Measurements from ENCODE around the gene NEK7.

DNA sequence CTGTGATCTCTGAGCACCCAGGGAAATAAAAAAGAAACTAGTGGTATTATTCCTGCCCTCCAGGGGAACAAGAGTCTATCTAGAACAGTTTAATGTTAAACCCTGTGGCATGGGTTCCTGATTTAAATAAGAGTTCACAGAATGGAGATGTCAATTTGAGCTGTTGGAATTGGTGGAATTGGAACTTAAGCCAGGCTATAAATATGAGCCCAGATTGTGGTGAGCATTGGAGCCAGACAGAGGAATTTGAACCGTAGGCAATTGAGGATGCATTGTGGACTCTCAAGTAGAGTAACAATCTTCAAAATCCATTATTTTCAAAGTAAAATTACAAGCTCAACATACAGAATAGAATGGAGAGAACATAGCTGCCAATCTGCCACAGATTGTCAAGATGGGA lies 98.2 kb downstream of the NEK7 start:
- TF ChIP-seq TAF1 (IDR thresholded peaks at IDR 0.05; ENCODE audit: low read depth) (no peak), EZH2 (IDR thresholded peaks at IDR 0.05; ENCODE audit: borderline replicate concordance, insufficient read depth, low read length, poor library complexity, severe bottlenecking) (no peak)
- TF ChIP-seq, protein P1, sequence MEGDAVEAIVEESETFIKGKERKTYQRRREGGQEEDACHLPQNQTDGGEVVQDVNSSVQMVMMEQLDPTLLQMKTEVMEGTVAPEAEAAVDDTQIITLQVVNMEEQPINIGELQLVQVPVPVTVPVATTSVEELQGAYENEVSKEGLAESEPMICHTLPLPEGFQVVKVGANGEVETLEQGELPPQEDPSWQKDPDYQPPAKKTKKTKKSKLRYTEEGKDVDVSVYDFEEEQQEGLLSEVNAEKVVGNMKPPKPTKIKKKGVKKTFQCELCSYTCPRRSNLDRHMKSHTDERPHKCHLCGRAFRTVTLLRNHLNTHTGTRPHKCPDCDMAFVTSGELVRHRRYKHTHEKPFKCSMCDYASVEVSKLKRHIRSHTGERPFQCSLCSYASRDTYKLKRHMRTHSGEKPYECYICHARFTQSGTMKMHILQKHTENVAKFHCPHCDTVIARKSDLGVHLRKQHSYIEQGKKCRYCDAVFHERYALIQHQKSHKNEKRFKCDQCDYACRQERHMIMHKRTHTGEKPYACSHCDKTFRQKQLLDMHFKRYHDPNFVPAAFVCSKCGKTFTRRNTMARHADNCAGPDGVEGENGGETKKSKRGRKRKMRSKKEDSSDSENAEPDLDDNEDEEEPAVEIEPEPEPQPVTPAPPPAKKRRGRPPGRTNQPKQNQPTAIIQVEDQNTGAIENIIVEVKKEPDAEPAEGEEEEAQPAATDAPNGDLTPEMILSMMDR (IDR thresholded peaks at IDR 0.05; ENCODE audit: poor library complexity, severe bottlenecking): no peak

Data from neural cell (in vitro differentiated cells).